ENCODE measurements around the gene GAB3.

The GAB3 gene, protein sequence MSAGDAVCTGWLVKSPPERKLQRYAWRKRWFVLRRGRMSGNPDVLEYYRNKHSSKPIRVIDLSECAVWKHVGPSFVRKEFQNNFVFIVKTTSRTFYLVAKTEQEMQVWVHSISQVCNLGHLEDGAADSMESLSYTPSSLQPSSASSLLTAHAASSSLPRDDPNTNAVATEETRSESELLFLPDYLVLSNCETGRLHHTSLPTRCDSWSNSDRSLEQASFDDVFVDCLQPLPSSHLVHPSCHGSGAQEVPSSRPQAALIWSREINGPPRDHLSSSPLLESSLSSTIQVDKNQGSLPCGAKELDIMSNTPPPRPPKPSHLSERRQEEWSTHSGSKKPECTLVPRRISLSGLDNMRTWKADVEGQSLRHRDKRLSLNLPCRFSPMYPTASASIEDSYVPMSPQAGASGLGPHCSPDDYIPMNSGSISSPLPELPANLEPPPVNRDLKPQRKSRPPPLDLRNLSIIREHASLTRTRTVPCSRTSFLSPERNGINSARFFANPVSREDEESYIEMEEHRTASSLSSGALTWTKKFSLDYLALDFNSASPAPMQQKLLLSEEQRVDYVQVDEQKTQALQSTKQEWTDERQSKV

DNA sequence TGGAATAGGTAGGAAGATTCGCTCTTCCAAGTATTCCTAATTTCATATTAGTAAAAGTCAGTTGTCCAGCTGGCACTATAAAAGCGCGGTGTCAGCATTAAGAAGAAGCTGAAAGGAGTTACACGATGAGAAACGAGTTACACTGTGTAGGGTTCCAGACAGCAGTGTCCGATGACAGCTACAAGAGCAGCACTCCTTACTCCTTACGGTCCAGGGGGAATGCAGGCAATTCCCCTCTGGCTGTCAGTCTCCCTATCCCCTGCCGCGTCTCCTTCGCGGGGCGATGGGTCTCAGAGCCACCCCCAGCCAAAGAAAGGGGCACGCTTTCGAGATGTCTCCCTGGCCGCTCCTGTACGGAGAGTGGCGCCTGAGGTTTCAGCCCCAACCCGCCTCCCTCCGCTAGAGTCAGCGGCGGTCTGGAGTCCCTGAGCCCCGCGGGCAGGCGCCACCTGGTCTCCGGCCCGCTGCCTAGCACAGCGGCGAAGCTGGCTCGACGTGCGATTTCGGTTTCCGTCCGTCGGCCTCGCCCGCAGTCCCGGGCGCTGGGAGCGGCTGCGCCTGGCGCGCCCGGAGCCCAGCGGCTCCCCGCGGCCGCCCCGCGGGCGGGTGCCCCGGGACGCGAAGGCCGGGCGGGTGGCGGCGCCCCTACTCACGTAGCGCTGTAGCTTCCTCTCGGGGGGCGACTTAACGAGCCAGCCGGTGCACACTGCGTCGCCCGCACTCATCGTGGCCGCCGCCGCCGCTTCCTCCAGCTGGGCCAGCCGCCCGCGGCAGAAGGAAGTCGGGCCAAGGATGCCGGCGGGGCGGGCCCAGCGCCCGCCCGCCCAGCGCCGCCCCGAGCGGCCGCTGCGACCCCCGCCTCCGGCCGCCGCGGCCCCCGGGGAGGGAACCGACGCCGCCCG, at the start of gene GAB3:
Gene GAB3, minus strand, starts transcription at position 777 of the 902 bp plus-strand sequence. Its CDS starts 52 bp downstream, at position 725.
- peak within 1 kb of the TSS; percentile 81 to 82 for H3K4me3 Mint-ChIP-seq
- H3K9me3 Mint-ChIP-seq: no peaks in the 10 kb centered on the region
- H3K4me1 Mint-ChIP-seq: peaks cover 5% of the 10 kb centered on the region
- DNase-seq (peak; percentile 44 to 49), ATAC-seq (peak; percentile 81)
- H3K27me3 Mint-ChIP-seq: no peaks in the 10 kb centered on the region
- peak within 1 kb of the TSS; percentile 37 to 54 for H3K27ac Mint-ChIP-seq

DNA sequence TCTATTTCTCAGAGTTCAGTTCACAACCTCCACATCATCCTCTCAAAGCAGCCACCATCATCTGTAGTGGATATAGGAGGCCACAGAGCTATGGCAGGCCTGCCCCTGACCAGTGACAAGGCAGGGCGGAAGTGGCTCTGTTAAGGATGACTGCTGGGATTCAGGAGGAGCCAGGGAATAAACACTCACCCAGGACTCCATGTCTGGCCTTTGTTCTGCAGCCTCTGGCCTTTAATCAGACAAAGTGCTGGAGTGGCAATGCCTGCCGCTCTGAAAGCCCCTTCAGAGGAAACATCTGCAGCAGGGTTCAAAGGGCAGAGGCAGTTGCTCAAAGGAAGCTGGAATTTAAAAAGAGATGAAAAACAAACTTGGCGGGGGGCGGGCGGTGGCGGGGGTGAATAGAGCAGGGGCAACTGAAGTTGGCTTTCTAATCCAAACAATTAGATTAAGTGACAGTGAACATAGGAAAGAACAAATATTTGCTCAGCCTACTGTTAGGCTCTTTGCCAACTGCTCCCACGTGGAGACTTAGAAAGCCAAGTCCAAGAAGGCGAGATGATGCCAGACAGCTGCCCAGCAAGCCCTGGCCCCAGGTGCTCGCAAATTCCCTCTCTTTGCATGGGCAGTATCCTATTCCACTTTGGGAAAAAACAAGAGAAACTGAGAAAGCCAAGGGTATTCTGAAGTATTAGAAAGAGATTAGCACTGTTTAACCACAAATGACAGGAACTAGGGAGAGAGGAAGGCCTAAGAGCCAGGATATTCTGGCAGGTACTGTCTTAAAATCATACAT, 48.9 kb upstream of the GAB3 start:
- no peaks in the 10 kb centered on the region for H3K27me3 Mint-ChIP-seq
- peak overlapping the region in 1 of 2 donors; percentile 78 for H3K27ac Mint-ChIP-seq
- DNase-seq (no peak), ATAC-seq (no peak)
- H3K4me3 Mint-ChIP-seq: peak overlapping the region; percentile 46 to 60
- peaks cover 58% of the 10 kb centered on the region for H3K4me1 Mint-ChIP-seq
- H3K9me3 Mint-ChIP-seq: no peaks in the 10 kb centered on the region

DNA sequence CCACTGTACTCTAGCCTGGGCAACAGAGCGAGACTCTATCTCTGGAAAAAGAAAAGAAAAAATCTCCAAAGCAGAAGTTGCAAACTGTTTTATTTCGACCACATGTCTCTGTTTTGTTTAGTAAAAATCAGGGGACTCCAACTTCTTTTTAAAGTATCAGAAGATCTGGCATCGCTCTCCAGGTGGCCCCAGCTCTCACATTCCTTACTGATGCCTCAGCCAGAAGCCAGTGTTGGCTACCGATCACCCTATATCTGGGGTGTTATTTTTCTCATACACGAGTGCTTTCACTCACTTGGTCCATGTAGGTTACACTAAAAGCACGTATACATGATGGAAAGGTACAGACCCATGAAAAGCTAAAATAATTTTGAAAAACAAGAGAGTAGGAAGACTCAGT, 46.1 kb upstream of the GAB3 start:
- DNase-seq (no peak), ATAC-seq (no peak)
- Mint-ChIP-seq H3K9me3 (no peaks in the 10 kb centered on the region), H3K4me1 (peaks cover 49% of the 10 kb centered on the region), H3K27ac (peak overlapping the region in 1 of 2 donors; percentile 27), H3K4me3 (no peak overlapping the region), H3K27me3 (no peaks in the 10 kb centered on the region)

DNA sequence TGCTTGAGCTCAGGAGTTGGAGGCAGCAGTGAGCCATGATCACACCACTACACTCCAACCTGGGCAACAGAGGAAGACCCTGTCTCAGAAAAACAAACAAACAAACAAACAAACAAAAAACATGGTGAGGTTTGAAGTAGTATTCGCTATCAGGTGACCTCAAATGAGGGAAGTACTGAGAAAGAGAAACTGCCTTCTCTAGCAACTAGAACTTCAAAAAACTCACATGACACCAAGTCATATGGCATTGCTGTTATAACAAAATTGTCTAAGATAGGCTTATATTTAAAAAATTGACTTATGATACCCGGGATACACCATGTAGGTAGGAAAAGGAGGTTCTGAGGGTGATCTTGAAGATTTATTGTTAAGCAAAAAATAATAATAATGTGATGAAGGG, 44.1 kb upstream of the GAB3 start:
- H3K9me3 Mint-ChIP-seq: no peaks in the 10 kb centered on the region
- no peaks in the 10 kb centered on the region for H3K27me3 Mint-ChIP-seq
- no peak overlapping the region for H3K4me3 Mint-ChIP-seq
- H3K4me1 Mint-ChIP-seq: peaks cover 39% of the 10 kb centered on the region
- no peak overlapping the region for H3K27ac Mint-ChIP-seq
- ATAC-seq: no peak
- no peak for DNase-seq

DNA sequence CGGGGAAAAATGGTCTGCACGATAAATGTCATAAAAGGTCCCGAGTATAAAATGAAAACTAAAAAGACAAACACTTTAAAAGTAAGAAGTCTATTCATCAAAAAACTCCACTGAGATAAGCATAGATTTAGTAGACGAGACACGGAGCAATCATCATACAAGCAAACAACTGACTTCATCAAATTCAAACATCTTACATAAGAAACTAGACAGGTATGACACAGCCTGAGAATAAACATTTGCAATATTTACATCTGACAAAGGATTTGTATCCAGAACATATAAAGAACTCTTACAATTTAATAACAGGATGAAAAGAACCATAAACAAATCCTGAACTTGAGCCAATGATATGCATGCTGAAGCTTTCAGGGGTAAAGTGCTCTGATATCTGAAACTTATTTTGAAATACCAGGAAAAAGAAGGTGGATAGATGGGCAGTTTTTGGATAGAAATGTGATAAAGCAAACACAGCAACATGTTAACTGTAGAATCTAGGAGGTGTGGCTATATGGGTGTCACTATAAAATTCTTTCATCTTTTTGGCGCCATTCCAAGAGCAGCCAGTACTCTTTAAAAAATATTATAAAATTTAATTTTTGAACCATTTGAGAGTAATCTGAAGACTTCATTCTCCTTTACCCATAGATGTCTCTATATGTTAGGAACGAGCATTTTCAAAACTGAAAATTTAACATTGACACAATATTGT, 42.4 kb upstream of the GAB3 start:
- no peaks in the 10 kb centered on the region for H3K9me3 Mint-ChIP-seq
- ATAC-seq: no peak

DNA sequence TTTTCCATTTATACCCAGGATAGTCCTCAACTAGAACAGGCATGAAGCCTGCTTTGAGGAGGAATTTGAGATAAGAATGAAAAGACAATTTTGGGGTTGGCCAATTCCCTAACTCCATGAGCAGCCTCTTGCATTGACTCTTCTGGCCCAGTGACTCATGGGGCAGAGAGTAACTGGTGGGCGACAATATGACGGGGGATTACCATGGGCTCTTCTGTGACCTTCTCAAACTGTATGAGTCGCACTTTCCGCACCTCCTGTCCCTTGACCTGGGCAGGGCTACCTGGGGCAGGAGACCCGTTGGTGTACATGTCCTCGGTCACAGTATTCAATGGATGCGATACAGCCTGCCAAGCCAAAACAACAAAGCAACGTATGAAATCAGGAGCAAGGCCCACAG, 41.1 kb upstream of the GAB3 start:
- DNase-seq (peak in 1 of 2 donors; percentile 15), ATAC-seq (no peak)
- no peaks in the 10 kb centered on the region for H3K27me3 Mint-ChIP-seq
- no peak overlapping the region for H3K4me3 Mint-ChIP-seq
- peaks cover 22% of the 10 kb centered on the region for H3K4me1 Mint-ChIP-seq
- H3K9me3 Mint-ChIP-seq: no peaks in the 10 kb centered on the region
- H3K27ac Mint-ChIP-seq: no peak overlapping the region

More for the DNA sequence above, 42.4 kb upstream of the GAB3 start:
- DNase-seq: no peak
- H3K4me1 Mint-ChIP-seq: peaks cover 22% of the 10 kb centered on the region
- H3K4me3 Mint-ChIP-seq: no peak overlapping the region
- no peaks in the 10 kb centered on the region for H3K27me3 Mint-ChIP-seq
- no peak overlapping the region for H3K27ac Mint-ChIP-seq

DNA sequence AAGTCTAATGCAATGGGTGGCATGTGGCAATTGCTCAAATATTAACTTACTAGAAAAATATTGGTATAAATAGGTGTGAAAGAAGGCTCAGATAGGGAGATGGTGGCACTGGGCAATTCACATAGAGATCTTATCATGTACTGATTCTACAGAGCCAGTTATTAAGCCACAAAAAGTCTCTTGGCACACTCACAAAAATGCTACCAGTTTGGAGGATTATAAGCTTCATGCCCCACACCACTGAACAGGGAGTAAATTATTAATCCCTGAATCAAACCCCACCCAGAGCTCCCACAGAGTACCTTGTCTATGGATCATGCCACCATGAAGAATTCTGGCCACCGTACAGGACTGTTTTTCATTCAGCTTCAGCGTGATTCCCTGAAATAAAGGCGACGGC, 40.6 kb upstream of the GAB3 start:
- ATAC-seq: no peak
- Mint-ChIP-seq H3K4me3 (no peak overlapping the region), H3K4me1 (peaks cover 22% of the 10 kb centered on the region), H3K27ac (no peak overlapping the region), H3K27me3 (no peaks in the 10 kb centered on the region), H3K9me3 (no peaks in the 10 kb centered on the region)
- no peak for DNase-seq

DNA sequence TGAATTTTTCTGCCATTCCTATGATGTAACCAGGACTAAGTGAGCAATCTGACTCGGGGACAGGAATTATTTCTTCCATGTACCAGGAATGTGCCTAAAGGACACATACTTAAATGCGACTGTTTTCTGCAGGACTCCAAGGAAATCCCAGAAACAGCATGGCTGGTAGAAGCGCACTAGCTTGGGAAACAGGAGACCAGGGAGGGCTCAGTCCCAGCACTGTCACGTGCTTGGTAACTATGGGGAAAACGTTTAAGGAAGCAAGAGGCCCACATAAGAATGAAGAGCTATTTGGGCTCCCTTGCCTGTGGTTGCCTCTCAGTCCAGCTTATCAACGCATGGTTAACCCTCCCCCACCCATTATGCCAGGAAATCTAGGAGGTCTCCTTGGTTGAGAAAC, 34.8 kb upstream of the GAB3 start:
- H3K27me3 Mint-ChIP-seq: no peaks in the 10 kb centered on the region
- H3K4me3 Mint-ChIP-seq: no peak overlapping the region
- no peaks in the 10 kb centered on the region for H3K9me3 Mint-ChIP-seq
- no peak overlapping the region for H3K27ac Mint-ChIP-seq
- DNase-seq (no peak), ATAC-seq (no peak)
- H3K4me1 Mint-ChIP-seq: peaks cover 32% of the 10 kb centered on the region

DNA sequence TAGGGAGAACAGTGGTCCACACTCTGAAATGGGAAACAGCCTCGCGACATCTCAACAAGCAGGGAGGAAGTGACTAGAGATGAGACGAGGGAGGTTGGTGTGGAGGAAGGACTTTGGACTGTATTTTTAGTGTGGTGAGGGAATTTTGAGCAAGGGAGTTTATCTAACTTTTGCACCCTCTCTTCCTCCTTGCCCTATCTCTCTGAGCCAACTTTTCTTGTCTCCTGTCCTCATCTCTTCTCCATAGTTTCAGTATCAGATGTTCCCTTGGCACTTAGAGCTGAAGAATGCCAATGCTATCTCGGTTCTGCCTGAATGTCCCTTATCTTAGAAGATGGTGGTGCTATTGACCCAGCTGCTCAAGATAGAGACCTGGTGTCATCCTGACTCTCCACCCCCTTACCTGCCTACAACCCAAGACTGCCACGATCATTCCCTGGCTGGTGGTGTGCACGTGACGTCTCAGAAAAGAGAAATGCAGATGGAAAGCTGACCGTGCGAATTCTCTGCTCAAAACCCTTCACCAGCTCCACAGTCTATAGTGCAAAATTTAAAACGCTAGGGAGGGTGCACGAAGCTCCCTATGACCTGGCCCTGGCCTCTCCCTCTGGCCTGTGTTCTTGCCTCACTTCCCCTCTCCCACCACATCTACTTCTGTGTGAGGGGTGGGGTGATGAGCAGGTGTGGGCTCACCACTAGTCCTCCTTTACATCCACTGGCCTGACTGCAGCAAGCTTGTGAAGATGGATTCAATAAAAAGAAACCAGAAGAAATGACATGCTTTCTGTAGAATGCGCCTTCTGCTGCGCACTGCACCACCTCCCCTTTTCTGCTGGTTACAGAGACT, 33.5 kb upstream of the GAB3 start:
- H3K4me1 Mint-ChIP-seq: peaks cover 32% of the 10 kb centered on the region
- no peaks in the 10 kb centered on the region for H3K27me3 Mint-ChIP-seq
- no peaks in the 10 kb centered on the region for H3K9me3 Mint-ChIP-seq
- H3K4me3 Mint-ChIP-seq: peak overlapping the region; percentile 67 to 75
- no peak for ATAC-seq
- DNase-seq: no peak
- no peak overlapping the region for H3K27ac Mint-ChIP-seq

DNA sequence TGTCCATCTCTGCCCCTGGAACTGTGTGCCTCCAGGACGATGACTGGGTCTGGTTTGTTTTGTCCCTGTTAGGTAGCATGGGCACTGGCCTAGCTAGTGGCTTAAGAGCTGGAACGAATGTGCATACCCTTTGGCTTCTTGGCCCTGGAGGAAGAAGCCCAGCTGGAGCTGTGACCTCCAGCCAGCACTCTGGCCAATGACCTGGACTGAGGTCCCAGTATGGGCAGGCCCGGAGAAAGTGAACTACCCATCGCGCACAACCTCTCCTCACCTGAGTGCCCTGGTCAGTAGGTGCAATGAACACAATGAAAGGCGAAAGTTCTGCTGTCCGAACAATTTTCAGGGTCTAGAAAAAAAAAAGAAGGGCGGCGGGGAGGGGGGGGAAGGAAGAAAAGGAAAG, 30.1 kb upstream of the GAB3 start:
- ATAC-seq: no peak
- Mint-ChIP-seq H3K27ac (no peak overlapping the region), H3K4me1 (peaks cover 34% of the 10 kb centered on the region), H3K9me3 (no peaks in the 10 kb centered on the region), H3K4me3 (no peak overlapping the region), H3K27me3 (no peaks in the 10 kb centered on the region)
- DNase-seq: no peak

DNA sequence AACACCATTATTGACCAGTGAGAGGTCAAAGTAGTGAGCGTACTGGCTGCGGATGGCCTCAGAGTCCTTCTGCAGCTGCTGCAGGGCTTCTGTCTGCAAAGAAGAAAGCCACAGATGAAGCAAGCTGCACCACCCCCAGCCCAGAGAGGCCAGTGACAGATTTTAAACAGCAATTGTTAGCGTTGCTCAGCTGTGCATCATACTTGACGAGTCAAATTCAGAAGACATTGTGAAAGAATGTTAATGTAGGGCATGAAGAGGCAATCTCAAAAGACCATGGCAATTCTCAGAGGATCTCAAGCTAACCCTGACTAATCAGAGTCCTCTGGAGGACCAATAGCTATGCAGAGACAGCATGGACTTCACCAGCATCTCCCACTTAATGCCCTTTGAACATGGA, 28.4 kb upstream of the GAB3 start:
- H3K4me3 Mint-ChIP-seq: no peak overlapping the region
- H3K9me3 Mint-ChIP-seq: no peaks in the 10 kb centered on the region
- DNase-seq: no peak
- H3K27ac Mint-ChIP-seq: no peak overlapping the region
- H3K27me3 Mint-ChIP-seq: no peaks in the 10 kb centered on the region
- ATAC-seq: no peak
- H3K4me1 Mint-ChIP-seq: peaks cover 40% of the 10 kb centered on the region

DNA sequence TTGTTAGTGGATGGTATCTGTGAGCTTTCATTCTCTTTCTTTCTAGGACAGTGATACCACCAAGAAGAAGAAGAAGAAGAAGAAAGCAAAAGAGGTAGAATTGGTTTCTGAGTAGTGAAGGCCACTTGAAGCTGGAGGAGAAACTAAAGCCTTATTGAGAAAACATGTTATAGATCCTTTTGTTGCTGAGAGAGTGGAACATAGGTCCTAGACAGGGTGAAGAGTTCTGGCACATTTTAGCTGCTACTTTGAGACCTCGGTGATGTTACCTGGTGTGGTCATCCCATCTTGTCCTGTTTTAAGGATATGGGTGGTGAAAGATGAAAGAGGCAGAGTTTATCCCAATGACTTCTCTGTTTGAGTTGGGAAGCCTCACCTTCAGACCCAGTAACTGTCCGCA, 25.9 kb upstream of the GAB3 start:
- H3K4me3 Mint-ChIP-seq: no peak overlapping the region
- no peak overlapping the region for H3K27ac Mint-ChIP-seq
- no peaks in the 10 kb centered on the region for H3K27me3 Mint-ChIP-seq
- no peaks in the 10 kb centered on the region for H3K9me3 Mint-ChIP-seq
- ATAC-seq (no peak), DNase-seq (no peak)
- peaks cover 26% of the 10 kb centered on the region for H3K4me1 Mint-ChIP-seq

DNA sequence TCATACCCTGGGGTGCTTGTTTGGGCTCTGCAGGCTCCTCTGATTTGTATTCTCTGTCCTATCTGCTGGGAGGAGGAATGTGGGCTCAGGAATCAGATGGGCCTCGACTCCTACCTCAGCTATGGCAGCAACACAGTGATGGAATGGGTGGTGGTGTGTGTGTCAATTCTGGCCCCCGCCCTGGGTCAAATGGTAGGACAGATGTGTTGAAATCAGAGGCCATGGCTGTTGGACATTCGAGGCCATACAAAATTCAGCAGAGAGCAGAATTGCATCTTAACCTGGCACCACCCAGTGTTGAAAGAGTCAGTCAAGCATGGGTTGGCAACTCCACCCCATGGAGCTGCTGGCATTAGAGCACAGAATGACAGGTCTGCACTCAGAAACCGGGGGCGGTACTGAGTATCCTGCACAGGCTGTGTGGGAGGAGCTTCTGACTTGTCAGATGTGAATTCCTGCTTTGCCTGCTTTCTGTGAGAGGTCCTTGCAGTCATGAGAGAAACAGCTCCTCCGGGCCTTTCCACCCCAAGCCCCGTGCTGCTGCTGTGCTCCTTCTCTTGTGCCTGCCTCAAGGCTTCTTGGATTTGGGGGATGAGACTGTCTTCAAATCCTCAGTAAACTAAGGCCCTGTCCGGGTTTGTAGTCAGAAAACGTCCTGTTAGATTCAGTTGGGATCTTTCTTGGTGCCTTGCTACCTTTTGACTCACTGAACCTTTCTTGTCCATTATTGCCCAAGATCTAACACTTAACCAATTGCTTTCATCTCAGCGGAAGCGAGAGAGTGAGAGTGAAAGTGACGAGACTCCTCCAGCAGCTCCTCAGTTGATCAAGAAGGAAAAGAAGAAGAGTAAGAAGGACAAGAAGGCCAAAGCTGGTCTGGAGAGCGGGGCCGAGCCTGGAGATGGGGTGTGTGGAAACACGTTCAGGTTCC, 24.8 kb upstream of the GAB3 start:
- Mint-ChIP-seq H3K27me3 (no peaks in the 10 kb centered on the region), H3K27ac (peak overlapping the region in 1 of 2 donors; percentile 59), H3K4me3 (no peak overlapping the region), H3K4me1 (peaks cover 28% of the 10 kb centered on the region), H3K9me3 (no peaks in the 10 kb centered on the region)
- DNase-seq: no peak
- peak; percentile 67 for ATAC-seq
